GM12872 (cell line): ENCODE data around the gene SUCO.

Source experiments
- TF ChIP-seq, protein P1 (sequence below): IDR thresholded peaks from 3 replicates; pipeline ENCODE4 v1.5.1; 2011; ENCODE audit warnings: low read depth, mild to moderate bottlenecking, low read length, moderate library complexity; ENCODE audit not compliant: insufficient read depth

Gene SUCO

DNA sequence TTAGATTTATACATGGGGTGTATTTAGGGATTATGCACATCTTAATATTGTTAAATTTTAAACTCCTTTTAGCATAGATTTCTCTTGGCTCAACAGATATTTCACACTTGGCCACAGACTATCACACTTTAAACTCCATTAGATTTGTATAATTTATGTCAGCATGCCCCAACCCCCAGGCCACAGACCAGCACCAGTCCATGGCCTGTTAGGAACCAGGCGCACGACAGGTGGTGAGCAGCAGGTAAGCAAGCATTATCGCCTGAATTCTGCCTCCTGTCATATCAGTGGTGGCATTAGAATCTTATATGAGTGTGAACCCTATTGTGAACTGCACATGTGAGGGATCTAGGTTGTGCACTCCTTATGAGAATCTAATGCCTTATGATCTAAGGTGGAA, 34.8 kb downstream of the SUCO start:
- TF ChIP-seq, protein P1, sequence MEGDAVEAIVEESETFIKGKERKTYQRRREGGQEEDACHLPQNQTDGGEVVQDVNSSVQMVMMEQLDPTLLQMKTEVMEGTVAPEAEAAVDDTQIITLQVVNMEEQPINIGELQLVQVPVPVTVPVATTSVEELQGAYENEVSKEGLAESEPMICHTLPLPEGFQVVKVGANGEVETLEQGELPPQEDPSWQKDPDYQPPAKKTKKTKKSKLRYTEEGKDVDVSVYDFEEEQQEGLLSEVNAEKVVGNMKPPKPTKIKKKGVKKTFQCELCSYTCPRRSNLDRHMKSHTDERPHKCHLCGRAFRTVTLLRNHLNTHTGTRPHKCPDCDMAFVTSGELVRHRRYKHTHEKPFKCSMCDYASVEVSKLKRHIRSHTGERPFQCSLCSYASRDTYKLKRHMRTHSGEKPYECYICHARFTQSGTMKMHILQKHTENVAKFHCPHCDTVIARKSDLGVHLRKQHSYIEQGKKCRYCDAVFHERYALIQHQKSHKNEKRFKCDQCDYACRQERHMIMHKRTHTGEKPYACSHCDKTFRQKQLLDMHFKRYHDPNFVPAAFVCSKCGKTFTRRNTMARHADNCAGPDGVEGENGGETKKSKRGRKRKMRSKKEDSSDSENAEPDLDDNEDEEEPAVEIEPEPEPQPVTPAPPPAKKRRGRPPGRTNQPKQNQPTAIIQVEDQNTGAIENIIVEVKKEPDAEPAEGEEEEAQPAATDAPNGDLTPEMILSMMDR: no peak

DNA sequence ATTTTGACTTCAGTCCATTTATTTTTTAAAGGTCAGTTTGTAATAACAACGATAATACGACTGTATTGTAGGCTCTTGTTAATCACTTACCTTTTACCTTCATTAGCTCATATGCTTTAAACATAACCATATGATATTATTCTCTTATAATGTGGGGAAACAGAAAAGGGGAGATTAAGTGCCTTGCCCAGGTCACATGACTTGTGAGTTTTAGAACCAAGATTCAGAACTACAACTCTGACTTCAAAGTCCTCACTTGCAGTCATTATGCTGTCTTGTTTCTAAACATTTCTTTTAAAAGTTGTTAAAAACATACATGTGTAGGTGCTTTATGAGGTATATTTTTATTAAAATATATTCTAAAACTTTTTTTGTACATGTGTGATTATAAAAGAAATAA, 41.1 kb downstream of the SUCO start:
- TF ChIP-seq, protein P1: no peak

DNA sequence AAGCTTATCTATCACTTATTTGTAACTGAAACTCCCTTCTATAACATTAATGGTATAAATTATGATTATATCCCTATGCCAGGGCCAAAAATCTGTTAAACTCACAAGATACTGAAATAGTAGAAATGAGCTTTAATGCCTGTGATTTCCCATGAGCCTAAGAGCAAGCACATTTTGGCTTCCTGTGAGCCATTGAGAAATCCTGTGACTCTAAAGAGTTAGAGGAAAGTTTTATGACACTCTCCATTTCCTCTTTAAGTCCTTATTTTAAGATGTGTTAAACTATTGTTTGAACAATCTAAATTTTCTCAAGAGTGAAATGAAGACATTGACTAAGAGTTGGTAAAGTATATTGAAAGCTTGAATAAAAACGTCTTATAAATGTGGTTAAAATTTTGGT, 45.6 kb downstream of the SUCO start:
- TF ChIP-seq, protein P1: no peak

DNA sequence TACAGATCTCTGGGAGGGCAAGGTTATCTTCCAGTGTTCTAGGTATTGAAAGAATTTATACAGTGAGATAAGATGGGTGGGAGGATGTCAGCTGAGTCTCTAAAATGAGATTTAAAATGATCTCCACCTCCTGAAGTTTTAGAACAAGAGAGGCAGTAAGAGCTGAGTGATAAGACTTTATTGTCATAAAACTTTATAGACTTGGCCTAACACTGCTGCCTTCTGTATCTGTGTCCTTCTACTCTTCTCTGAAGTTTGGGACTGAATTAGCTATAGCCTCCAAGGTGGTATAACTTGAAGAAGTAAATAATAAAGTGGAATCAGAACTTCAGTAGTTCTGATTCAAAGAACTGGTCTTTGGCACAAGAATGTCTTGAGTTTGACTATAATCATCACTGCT, 48.3 kb downstream of the SUCO start:
- TF ChIP-seq, protein P1: no peak

DNA sequence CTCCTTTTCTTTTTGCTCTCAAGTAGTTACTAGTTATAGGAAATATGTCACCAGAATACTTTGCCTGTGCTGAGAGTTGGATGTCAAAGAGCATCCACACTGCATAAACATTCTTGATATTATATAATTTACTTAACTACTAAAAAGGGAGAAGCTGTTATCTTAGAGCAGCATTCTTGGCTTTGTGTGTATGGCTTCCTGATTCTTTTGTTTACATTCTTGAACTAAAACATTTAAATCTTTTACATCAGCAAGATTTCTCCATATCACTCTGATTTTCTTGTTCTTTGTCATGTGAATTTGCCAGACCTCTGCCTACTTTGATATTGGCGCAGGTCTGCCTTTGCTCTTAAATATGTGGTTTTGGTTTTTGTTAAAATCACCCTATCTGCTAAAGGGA, 48.8 kb downstream of the SUCO start:
- TF ChIP-seq, protein P1: no peak

DNA sequence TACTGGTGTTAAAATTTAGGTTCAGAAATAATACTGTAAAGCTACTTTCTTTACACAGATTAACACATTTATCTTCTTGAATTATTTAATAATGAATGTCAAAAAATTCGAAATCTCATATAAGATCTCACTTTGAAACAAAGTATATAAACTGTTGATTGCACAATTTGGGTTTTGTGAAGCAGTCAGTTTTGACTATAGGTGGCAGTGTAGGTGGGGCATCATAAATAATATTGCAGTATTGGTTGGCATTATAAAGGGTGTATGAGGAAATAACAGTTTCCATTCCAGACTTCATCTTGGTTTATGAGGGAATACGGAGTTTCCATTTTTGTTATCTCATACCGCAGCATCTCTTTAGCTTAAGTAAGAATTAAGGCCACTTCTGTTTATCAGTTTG, 49.9 kb downstream of the SUCO start:
- TF ChIP-seq, protein P1: no peak

GRCh38 chr1:172585348-172585747, 52.4 kb downstream of the SUCO start:
- TF ChIP-seq, protein P1: no peak

- TF ChIP-seq, protein P1: no peak
These were observed 52.9 kb downstream of the SUCO start for GRCh38 chr1:172585861-172586260.
